BE2C (cell line): ENCODE results near the gene CTNND1.
"Not testable (repeated sequence)": the region's sequence is repeated elsewhere in the genome, so short reads cannot be mapped to it uniquely, and the experiment has no call there.

Experiments used
- DNase-seq: peaks from one replicate; pipeline ENCODE4 v3.0.0-alpha.2; 2020
- H3K27me3 ChIP-seq: fragments of 250-450 bp; sonication (Bioruptor Pico); 2 replicates; pipeline ENCODE4 v1.5.1; 2020; ENCODE audit warnings: mild to moderate bottlenecking
- H3K36me3 ChIP-seq: fragments of 250-450 bp; sonication (Bioruptor Pico); 2 replicates; pipeline ENCODE4 v1.5.1; 2020; ENCODE audit warnings: mild to moderate bottlenecking
- H3K4me1 ChIP-seq: fragments of 250-450 bp; sonication (Bioruptor Pico); 2 replicates; pipeline ENCODE4 v1.5.1; 2020
- H3K4me3 ChIP-seq: 2 replicates; pipeline ENCODE4 v1.5.1; 2011; ENCODE audit warnings: low read depth, low read length
- H3K9me3 ChIP-seq: fragments of 250-450 bp; sonication (Bioruptor Pico); 2 replicates; pipeline ENCODE4 v1.5.1; 2020
- CTCF ChIP-seq: IDR thresholded peaks from 2 replicates; pipeline ENCODE4 v1.5.1; 2012; ENCODE audit warnings: mild to moderate bottlenecking, low read depth, low read length

Gene CTNND1

GRCh38 chr11:57818812-57819211, 57.2 kb downstream of the CTNND1 start:
- no peak for TF ChIP-seq CTCF
- no peaks in the 10 kb centered on the region for H3K36me3 ChIP-seq

GRCh38 chr11:57819252-57819979, 57.8 kb downstream of the CTNND1 start:
- Histone ChIP-seq H3K9me3 (no peaks in the 10 kb centered on the region), H3K4me1 (no peaks in the 10 kb centered on the region), H3K27me3 (no peaks in the 10 kb centered on the region), H3K4me3 (no peak overlapping the region), H3K36me3 (no peaks in the 10 kb centered on the region)
- no peak for DNase-seq
- no peak for TF ChIP-seq CTCF

More at GRCh38 chr11:57818812-57819211, 57.2 kb downstream of the CTNND1 start:
- no peaks in the 10 kb centered on the region for H3K9me3 ChIP-seq
- no peak overlapping the region for H3K4me3 ChIP-seq
- no peaks in the 10 kb centered on the region for H3K27me3 ChIP-seq
- DNase-seq: no peak
- H3K4me1 ChIP-seq: no peaks in the 10 kb centered on the region

DNA sequence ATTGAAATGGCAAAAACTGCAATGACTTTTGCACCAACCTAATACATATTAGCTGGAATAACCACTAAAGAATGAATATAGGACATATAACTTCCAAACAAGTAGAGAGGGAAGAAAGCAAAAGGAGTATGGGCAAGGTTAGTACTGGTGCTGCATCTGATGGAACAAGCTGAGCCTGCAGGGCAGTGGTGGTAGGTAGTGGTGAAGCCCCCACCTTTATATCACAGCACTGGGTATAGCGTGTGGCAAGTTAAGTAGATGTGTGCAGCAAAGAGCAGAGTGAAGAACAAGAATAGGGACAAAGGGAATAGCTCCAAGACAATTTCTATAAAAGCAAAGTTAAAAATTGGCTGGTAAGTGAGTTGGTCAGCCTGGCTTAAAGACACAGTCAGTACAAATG, 62.3 kb downstream of the CTNND1 start:
- Histone ChIP-seq H3K27me3 (no peaks in the 10 kb centered on the region), H3K4me3 (no peak overlapping the region), H3K9me3 (no peaks in the 10 kb centered on the region), H3K36me3 (no peaks in the 10 kb centered on the region), H3K4me1 (no peaks in the 10 kb centered on the region)
- no peak for DNase-seq
- no peak for TF ChIP-seq CTCF

DNA sequence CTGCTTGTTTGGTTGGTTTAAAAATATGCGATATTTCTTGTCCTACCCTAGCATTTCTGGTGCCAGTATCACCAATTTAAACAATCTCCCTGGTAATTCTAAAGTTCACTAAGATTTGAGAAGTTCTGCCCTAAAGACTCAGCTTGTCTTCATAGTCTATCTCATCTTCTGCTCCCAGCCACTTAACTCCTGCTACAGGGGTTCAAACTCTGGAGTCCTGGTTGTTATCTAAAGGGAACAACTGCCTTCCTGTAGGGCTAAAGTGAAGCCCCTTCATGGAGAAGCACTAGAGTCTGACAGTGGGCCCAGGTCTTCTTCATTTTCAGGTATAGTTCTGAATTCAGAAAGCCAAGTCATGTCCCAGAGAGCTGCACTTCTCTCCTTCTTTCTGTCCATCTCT, 73.2 kb downstream of the CTNND1 start:
- Histone ChIP-seq H3K4me1 (no peaks in the 10 kb centered on the region), H3K9me3 (no peaks in the 10 kb centered on the region)

GRCh38 chr11:57838609-57839008, 77.0 kb downstream of the CTNND1 start:
- H3K27me3 ChIP-seq, H3K36me3 ChIP-seq, H3K4me1 ChIP-seq, DNase-seq, H3K9me3 ChIP-seq, H3K4me3 ChIP-seq: not testable (repeated sequence)

More for the DNA sequence above, 73.2 kb downstream of the CTNND1 start:
- no peaks in the 10 kb centered on the region for H3K27me3 ChIP-seq
- DNase-seq: no peak
- no peaks in the 10 kb centered on the region for H3K36me3 ChIP-seq
- no peak for TF ChIP-seq CTCF
- no peak overlapping the region for H3K4me3 ChIP-seq

GRCh38 chr11:57842873-57843272, 81.3 kb downstream of the CTNND1 start:
- Histone ChIP-seq H3K36me3 (no peaks in the 10 kb centered on the region), H3K27me3 (no peaks in the 10 kb centered on the region), H3K9me3 (no peaks in the 10 kb centered on the region), H3K4me3 (no peak overlapping the region), H3K4me1 (no peaks in the 10 kb centered on the region)
- TF ChIP-seq CTCF: no peak
- no peak for DNase-seq
